ENCODE results near the gene RPH3AL.

Gene RPH3AL

DNA sequence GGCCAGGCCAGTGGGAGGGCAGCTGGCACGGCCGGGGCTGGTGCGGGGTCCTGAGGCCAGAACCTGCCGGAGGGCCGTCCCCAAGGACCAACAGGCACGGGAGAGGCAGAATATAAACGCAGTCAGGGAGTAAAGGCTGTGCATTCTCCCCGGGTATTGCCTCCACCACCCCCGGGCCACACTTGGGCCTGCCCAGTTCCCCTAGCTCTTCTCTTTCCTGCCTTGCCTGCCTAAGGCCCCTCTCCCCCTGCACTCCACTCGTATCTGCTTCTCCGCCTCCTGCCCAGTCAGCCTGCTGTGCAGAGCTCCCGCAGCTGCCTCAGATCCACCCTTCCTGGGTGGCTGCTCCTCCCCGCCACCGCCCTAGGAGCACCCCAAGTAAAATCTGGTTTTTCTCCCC is 5.0 kb upstream of the RPH3AL start:
- H3K27me3 ChIP-seq (ENCODE audit: insufficient read depth, low read depth, severe bottlenecking), result no peaks in the 10 kb centered on the region
- DNase-seq, result no peak
- H3K9me3 ChIP-seq (ENCODE audit: severe bottlenecking), result peaks cover under 1% of the 10 kb centered on the region
- TF ChIP-seq, protein P1, sequence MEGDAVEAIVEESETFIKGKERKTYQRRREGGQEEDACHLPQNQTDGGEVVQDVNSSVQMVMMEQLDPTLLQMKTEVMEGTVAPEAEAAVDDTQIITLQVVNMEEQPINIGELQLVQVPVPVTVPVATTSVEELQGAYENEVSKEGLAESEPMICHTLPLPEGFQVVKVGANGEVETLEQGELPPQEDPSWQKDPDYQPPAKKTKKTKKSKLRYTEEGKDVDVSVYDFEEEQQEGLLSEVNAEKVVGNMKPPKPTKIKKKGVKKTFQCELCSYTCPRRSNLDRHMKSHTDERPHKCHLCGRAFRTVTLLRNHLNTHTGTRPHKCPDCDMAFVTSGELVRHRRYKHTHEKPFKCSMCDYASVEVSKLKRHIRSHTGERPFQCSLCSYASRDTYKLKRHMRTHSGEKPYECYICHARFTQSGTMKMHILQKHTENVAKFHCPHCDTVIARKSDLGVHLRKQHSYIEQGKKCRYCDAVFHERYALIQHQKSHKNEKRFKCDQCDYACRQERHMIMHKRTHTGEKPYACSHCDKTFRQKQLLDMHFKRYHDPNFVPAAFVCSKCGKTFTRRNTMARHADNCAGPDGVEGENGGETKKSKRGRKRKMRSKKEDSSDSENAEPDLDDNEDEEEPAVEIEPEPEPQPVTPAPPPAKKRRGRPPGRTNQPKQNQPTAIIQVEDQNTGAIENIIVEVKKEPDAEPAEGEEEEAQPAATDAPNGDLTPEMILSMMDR (IDR thresholded peaks at IDR 0.05; ENCODE audit: low read depth, low read length), result no peak
- H3K4me3 ChIP-seq (ENCODE audit: low read depth, low read length), result no peak overlapping the region
- no peak overlapping the region for H3K27ac ChIP-seq
- H3K36me3 ChIP-seq, result no peaks in the 10 kb centered on the region

DNA sequence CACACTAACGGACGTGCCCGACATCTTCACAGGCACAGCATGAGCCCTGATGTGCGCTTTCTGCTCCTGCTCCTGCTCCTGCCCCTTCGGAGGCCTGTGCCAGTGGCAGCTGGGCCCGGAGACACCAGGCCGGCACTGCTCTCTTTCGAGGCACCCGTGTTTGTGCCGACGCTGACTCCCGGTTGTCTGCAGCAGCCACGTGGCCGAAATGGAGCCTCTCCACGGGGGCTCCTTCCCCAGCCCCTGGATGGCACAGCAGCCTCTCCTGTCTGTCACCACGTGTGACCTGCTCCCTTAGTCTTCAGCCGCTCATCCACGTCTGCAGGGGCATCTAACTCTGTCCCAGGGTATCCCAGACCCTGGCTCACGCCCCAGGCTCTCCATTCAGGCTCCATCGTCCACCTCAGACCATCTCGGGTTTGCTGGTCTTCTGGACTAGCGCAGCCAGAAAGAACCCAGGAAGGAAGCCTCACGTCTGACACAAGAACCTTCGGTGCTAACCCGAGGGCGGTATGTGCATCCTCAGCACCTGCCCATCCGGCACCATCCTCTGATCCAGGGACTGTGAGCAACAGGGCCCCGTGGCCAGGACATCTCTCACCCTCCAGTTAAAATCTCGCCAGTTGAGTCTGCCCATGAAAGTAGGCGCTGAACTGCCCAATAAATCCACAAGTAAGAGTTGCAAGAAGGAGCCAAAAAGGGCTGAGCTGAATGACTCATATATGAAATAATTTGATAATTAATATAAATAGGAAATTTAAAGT is 4.2 kb upstream of the RPH3AL start:
- Histone ChIP-seq H3K9me3 (ENCODE audit: severe bottlenecking) (no peaks in the 10 kb centered on the region), H3K27ac (no peak overlapping the region), H3K36me3 (no peaks in the 10 kb centered on the region), H3K4me3 (ENCODE audit: low read depth, low read length) (no peak overlapping the region), H3K27me3 (ENCODE audit: insufficient read depth, low read depth, severe bottlenecking) (no peaks in the 10 kb centered on the region)
- no peak for DNase-seq
- TF ChIP-seq, protein P1 (IDR thresholded peaks at IDR 0.05; ENCODE audit: low read depth, low read length), result no peak

DNA sequence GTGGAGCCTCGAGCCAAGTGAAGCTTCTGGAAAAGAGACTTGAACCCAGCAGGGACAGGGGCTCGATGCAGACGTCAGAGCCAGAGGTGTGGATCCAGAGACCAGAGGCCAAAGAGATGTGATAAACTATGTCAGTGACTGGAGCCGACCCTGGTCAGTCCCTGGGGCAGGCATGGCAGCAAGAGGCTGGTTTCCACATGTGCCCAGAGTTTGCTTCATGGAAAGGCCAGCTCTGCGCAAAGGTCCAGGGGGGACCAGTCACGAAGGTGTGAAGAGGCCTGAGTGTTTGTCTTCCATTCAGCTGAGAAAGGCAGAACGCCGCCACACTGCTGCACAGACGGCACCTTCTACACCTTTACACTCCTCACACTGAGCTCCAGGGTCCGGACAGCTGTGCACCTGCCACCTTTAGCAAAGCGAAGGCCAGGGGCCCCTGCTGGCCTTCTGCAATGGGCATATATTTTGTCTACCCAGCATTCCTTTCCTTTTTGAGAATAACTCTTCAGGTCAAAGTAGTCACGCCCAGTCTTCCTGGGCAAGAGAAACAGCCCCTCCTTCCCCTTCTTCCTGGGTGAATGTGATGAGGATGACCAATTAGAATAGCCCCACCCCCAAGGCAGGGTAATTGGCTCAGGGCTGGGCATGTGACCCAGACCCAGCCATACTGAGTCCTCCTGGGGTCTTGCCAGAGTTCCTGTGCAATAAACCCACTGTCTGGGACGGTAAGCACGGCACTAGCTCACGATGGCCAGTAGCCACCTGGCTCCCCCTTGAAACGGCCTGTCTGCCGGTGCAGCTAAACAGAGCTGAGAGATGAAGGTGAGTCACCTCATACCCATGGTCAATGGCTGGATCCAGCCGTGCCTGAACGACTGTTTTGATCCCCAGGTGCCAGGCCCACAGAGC is 2.3 kb upstream of the RPH3AL start:
- no peak overlapping the region for H3K27ac ChIP-seq
- no peaks in the 10 kb centered on the region for H3K9me3 ChIP-seq (ENCODE audit: severe bottlenecking)
- DNase-seq, result no peak
- H3K4me3 ChIP-seq (ENCODE audit: low read depth, low read length), result no peak overlapping the region
- H3K36me3 ChIP-seq, result no peaks in the 10 kb centered on the region; the same call in 1 of the 2 replicates
- TF ChIP-seq, protein P1 (IDR thresholded peaks at IDR 0.05; ENCODE audit: low read depth, low read length), result no peak
- H3K27me3 ChIP-seq (ENCODE audit: insufficient read depth, low read depth, severe bottlenecking), result no peaks in the 10 kb centered on the region

DNA sequence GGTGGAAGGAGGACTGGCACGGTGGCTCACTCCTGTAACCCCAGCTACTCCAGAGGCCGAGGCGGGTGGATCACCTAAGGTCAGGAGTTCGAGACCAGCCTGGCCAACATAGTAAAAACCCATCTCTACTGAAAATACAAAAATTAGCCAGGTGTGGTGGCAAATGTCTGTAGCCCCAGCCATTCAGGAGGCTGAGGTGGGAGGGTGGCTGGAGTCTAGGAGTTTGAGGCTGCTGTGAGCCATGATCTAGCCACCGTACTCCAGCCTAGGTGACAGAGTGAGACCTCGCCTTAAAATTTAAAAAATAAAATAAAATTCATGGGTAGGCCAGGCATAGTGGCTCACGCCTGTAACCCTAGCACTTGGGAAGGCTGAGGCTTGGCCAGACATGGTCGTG is 1.2 kb upstream of the RPH3AL start:
- no peaks in the 10 kb centered on the region for H3K27me3 ChIP-seq (ENCODE audit: insufficient read depth, low read depth, severe bottlenecking)
- DNase-seq, result no peak
- no peaks in the 10 kb centered on the region for H3K9me3 ChIP-seq (ENCODE audit: severe bottlenecking)
- peaks cover under 1% of the 10 kb centered on the region for H3K36me3 ChIP-seq
- no peak overlapping the region for H3K27ac ChIP-seq
- TF ChIP-seq, protein P1 (IDR thresholded peaks at IDR 0.05; ENCODE audit: low read depth, low read length), result no peak
- H3K4me3 ChIP-seq (ENCODE audit: low read depth, low read length), result no peak overlapping the region

DNA sequence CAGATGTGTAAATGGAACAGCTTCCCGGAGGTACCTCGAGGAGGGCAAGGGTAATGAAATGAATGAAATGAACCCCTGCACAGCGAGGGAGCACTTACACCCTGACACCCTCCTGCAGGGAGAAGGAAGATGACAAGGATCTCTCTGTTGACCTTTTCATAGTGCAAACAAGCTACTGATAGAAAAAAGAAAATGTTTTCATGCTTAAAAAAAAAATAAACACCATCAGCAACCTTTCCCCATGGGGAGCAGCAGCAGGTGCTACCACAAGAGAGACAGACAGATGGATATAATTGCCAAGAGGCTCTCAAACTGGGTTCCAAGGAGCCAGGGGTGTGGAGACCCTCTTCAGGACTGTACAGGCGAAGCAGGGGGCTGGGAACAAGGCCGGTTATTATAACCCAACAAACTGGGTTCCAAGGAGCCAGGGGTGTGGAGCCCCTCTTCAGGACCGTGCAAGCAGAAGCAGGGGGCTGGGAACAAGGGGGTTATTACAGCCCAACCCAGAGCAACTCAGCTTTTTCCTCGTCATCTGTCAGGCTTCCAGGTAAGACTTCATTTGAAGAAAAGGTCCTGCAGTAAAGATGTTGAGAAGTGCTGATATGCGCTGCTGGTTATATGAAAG is 718 bp upstream of the RPH3AL start:
- DNase-seq, result no peak
- Histone ChIP-seq H3K9me3 (ENCODE audit: severe bottlenecking) (no peaks in the 10 kb centered on the region), H3K27ac (peak overlapping the region; percentile 96), H3K27me3 (ENCODE audit: insufficient read depth, low read depth, severe bottlenecking) (no peaks in the 10 kb centered on the region), H3K36me3 (peaks cover 4% of the 10 kb centered on the region), H3K4me3 (ENCODE audit: low read depth, low read length) (no peak overlapping the region)
- TF ChIP-seq, protein P1 (IDR thresholded peaks at IDR 0.05; ENCODE audit: low read depth, low read length), result no peak
